ENCODE results near the gene HEPN1. TPM values are rescaled to one million over a fixed set of nuclear protein-coding genes. Genes with fewer than 3 reads are reported as not detected.

Gene HEPN1
- total RNA-seq, 1 donor from 2014 or later, result not detected

- H3K27ac Mint-ChIP-seq (ENCODE audit: unreplicated experiment), result no peak overlapping the region
- TF ChIP-seq EZH2 (IDR thresholded peaks at IDR 0.05; ENCODE audit: insufficient read depth, low read length) (no peak), CTCF (IDR thresholded peaks at IDR 0.05; ENCODE audit: insufficient read depth, low read depth, low read length) (no peak)
- peaks cover 24% of the 10 kb centered on the region for H3K27me3 Mint-ChIP-seq (ENCODE audit: low read depth, unreplicated experiment)
- FAIRE-seq, result no peak
- no peak overlapping the region for H3K4me3 Mint-ChIP-seq (ENCODE audit: unreplicated experiment)
- no peaks in the 10 kb centered on the region for H3K27me3 ChIP-seq (ENCODE audit: insufficient read depth, low read length)
- peaks cover 12% of the 10 kb centered on the region for H3K9me3 Mint-ChIP-seq (ENCODE audit: unreplicated experiment)
- H3K4me1 ChIP-seq (ENCODE audit: insufficient read depth, low read length), result peaks cover 4% of the 10 kb centered on the region
- H3K4me3 ChIP-seq (ENCODE audit: insufficient read depth, low read depth, low read length), result no peak overlapping the region
- no peak overlapping the region for H2AFZ ChIP-seq (ENCODE audit: low read depth, low read length)
- no peaks in the 10 kb centered on the region for H3K79me2 ChIP-seq (ENCODE audit: insufficient read depth, low read length)
- H4K20me1 ChIP-seq (ENCODE audit: insufficient read depth, low read length), result no peaks in the 10 kb centered on the region
- H3K9me3 ChIP-seq (ENCODE audit: insufficient read depth, low read depth, low read length), result no peaks in the 10 kb centered on the region
- H3K36me3 Mint-ChIP-seq (ENCODE audit: low read depth, unreplicated experiment), result no peaks in the 10 kb centered on the region
- H3K4me1 Mint-ChIP-seq (ENCODE audit: low read depth, unreplicated experiment), result peaks cover 2% of the 10 kb centered on the region
- H3K27ac ChIP-seq (ENCODE audit: low read depth, low read length), result no peak overlapping the region
- H3K36me3 ChIP-seq (ENCODE audit: insufficient read depth, low read length), result no peaks in the 10 kb centered on the region
- no peak overlapping the region for H3K4me2 ChIP-seq (ENCODE audit: low read length)
- no peak overlapping the region for H3K9ac ChIP-seq (ENCODE audit: low read length)
- DNase-seq (ENCODE audit: low read depth), result no peak
Measured at GRCh38 chr11:124922831-124923230, 3.8 kb downstream of the HEPN1 start.

- no peak for FAIRE-seq
- H3K9me3 Mint-ChIP-seq (ENCODE audit: unreplicated experiment), result peaks cover 12% of the 10 kb centered on the region
- H3K4me1 Mint-ChIP-seq (ENCODE audit: low read depth, unreplicated experiment), result peaks cover 2% of the 10 kb centered on the region
- no peaks in the 10 kb centered on the region for H3K79me2 ChIP-seq (ENCODE audit: insufficient read depth, low read length)
- H3K27ac ChIP-seq (ENCODE audit: low read depth, low read length), result no peak overlapping the region
- no peaks in the 10 kb centered on the region for H4K20me1 ChIP-seq (ENCODE audit: insufficient read depth, low read length)
- no peak overlapping the region for H3K4me3 ChIP-seq (ENCODE audit: insufficient read depth, low read depth, low read length)
- H3K4me3 Mint-ChIP-seq (ENCODE audit: unreplicated experiment), result no peak overlapping the region
- no peak overlapping the region for H3K9ac ChIP-seq (ENCODE audit: low read length)
- no peaks in the 10 kb centered on the region for H3K9me3 ChIP-seq (ENCODE audit: insufficient read depth, low read depth, low read length)
- H2AFZ ChIP-seq (ENCODE audit: low read depth, low read length), result no peak overlapping the region
- no peaks in the 10 kb centered on the region for H3K36me3 ChIP-seq (ENCODE audit: insufficient read depth, low read length)
- H3K27ac Mint-ChIP-seq (ENCODE audit: unreplicated experiment), result no peak overlapping the region
- TF ChIP-seq EZH2 (IDR thresholded peaks at IDR 0.05; ENCODE audit: insufficient read depth, low read length), result no peak
- TF ChIP-seq CTCF (IDR thresholded peaks at IDR 0.05; ENCODE audit: insufficient read depth, low read depth, low read length), result no peak
- peaks cover 4% of the 10 kb centered on the region for H3K4me1 ChIP-seq (ENCODE audit: insufficient read depth, low read length)
- no peak for DNase-seq (ENCODE audit: low read depth)
- no peaks in the 10 kb centered on the region for H3K36me3 Mint-ChIP-seq (ENCODE audit: low read depth, unreplicated experiment)
- H3K4me2 ChIP-seq (ENCODE audit: low read length), result no peak overlapping the region
- H3K27me3 ChIP-seq (ENCODE audit: insufficient read depth, low read length), result no peaks in the 10 kb centered on the region
- H3K27me3 Mint-ChIP-seq (ENCODE audit: low read depth, unreplicated experiment), result peaks cover 24% of the 10 kb centered on the region
Measured at GRCh38 chr11:124923296-124923695, 4.2 kb downstream of the HEPN1 start.

GRCh38 chr11:124928942-124929665 lies 10.1 kb downstream of the HEPN1 start:
- H3K4me1 ChIP-seq (ENCODE audit: insufficient read depth, low read length), result peaks cover 1% of the 10 kb centered on the region
- FAIRE-seq (no peak), DNase-seq (ENCODE audit: low read depth) (no peak)
- TF ChIP-seq EZH2 (IDR thresholded peaks at IDR 0.05; ENCODE audit: insufficient read depth, low read length), result no peak
- no peak for TF ChIP-seq CTCF (IDR thresholded peaks at IDR 0.05; ENCODE audit: insufficient read depth, low read depth, low read length)
- Mint-ChIP-seq H3K36me3 (ENCODE audit: low read depth, unreplicated experiment) (peaks cover 2% of the 10 kb centered on the region), H3K27ac (ENCODE audit: unreplicated experiment) (no peak overlapping the region), H3K27me3 (ENCODE audit: low read depth, unreplicated experiment) (peaks cover 13% of the 10 kb centered on the region), H3K4me3 (ENCODE audit: unreplicated experiment) (no peak overlapping the region), H3K4me1 (ENCODE audit: low read depth, unreplicated experiment) (no peaks in the 10 kb centered on the region), H3K9me3 (ENCODE audit: unreplicated experiment) (peaks cover 8% of the 10 kb centered on the region)
- no peaks in the 10 kb centered on the region for H3K27me3 ChIP-seq (ENCODE audit: insufficient read depth, low read length)
- no peak overlapping the region for H3K4me2 ChIP-seq (ENCODE audit: low read length)
- no peaks in the 10 kb centered on the region for H3K9me3 ChIP-seq (ENCODE audit: insufficient read depth, low read depth, low read length)
- no peak overlapping the region for H3K9ac ChIP-seq (ENCODE audit: low read length)
- no peak overlapping the region for H3K4me3 ChIP-seq (ENCODE audit: insufficient read depth, low read depth, low read length)
- no peaks in the 10 kb centered on the region for H3K79me2 ChIP-seq (ENCODE audit: insufficient read depth, low read length)
- no peaks in the 10 kb centered on the region for H4K20me1 ChIP-seq (ENCODE audit: insufficient read depth, low read length)
- no peak overlapping the region for H2AFZ ChIP-seq (ENCODE audit: low read depth, low read length)
- no peak overlapping the region for H3K27ac ChIP-seq (ENCODE audit: low read depth, low read length)
- H3K36me3 ChIP-seq (ENCODE audit: insufficient read depth, low read length), result no peaks in the 10 kb centered on the region
